HG03571 (cell line): Measurements from ENCODE around the gene PRR7.

Source experiments
- ATAC-seq: cut with Tn5 transposase; IDR thresholded peaks from one replicate; pipeline ENCODE4 v1.9.1; 2021; ENCODE audit not compliant: unreplicated experiment

PRR7 gene

DNA sequence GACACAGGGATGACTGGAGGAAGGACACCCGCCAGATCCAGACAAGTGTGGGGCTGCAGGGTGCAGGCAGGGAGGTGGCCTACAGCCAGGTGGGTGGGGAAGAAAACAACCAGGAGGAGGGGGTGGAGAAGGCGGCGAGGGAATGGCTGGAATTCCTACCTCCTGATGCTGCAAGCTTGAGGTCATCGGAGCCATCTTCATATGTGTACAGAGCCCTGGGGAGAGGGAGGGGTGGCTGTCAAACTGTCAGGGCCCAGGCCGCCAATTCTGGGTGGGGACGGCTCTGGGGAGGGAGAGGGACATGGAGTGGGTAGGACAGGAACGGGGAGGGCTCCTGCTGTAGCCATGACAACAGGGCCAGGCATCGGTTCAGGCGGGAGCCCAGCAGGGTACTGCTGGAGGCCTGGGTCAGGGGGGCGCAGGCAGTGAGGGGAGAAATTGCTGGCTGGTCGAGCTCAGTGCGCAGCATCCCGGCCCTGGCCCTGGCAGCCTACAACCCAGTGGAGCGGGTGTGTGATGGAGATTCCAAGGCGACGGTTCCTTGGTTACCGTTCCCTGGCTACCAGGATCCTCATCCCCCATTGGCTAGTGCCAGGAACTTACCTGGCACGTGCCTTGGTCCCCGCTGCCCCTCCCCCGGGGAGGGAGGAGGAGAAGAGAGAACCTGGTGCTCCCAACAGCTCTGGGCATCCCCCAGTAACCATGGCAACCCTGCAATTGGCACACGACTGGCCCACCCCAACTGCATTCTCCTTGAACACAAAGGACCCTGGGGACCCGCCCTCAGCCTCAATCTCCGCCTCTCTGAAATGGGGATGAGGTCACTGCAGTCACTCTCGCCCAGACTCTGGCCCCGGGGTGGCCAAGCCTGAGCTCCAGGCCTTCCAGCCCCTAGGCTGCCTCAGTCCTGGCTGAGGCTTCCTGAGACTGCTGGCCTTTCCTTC, 22.3 kb downstream of the PRR7 start:
- ATAC-seq: no peak

GRCh38 chr5:177469750-177470525, 23.3 kb downstream of the PRR7 start:
- ATAC-seq: no peak

DNA sequence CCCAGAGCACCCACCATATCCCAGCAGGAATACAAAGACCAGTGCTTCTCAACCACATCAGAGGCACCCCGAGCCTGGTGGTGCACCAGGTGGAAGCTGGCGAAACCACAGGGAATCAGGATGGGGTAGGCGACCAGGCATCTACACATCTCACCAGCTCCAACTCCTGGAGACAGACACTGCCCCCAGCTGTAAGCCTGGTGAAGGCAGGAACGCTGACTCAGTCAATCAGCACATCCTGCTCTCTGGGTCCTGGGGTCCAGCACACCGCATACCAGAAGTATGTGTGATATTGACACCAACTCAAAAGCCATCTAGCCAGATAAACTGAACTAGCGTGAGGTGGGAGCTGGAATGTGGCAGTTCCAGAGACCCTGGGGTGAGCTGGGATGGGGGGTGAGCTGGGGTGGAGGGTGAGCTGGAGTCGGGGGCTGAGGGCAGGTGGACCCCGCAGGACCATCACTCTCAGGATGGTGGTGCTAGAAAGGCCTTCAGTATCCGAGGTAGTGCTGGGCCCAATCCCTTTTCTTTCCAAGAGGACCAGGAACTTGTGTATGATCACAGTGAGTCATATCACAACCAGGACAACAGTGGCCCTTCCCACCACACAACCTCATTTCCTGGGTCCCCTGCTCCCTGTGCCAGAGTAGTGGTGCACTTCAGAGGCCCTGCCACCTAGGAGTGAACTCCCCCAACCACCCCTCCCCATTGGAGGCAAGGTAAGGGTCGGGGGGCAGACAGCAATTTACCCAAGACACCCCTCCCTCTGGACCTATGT, 24.3 kb downstream of the PRR7 start:
- ATAC-seq: no peak

- ATAC-seq: no peak
These were observed 25.2 kb downstream of the PRR7 start for GRCh38 chr5:177471610-177472356.

DNA sequence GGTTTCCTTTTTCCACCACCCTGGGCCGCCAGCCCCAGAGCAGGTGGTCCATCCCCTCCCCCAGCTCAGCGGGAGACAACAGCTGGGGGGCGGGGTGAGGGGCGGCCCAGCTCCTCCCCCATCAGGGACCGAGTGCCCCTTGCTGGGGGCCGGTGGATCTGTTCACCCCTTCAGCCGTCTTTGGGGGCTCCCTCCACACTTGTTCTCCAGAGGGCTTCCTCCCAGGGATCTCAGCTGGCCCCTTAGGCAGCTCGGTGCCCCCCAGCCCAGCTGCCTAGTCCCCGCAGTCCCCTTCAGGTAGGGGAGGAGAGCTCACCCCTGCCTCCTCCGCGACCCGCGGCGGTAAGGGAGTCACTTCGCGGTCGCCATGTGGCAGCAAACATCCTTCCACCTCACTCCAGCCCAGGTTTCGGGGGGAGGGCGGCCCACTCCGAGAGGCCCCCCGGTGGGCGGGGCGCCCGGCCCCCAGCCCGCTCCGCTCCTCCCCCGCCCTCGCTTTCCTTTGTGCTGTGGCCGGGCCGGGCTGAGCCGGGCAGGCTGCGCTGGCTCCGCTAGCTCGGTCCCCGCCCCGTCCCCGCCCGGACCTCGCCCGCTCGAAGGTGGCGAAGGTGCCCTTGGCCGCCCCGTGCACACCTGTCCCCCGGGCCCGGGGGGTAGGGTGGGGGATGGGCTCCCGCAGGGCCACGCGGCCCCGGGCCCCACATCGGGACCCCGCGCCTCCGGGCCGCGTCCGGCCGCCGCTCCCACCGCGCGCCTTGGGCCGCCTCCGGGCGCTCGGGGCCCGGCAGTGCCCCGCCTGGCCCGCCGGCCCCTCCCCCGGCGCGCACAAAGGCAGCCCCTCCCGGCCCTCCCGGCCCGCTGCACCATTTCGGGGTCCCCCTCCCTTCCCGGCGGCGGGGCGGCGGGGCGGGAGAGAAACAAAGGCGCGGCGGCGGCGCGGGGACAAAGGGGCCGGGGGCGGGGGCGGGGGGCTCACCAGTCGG, 26.1 kb downstream of the PRR7 start:
- ATAC-seq: peak; percentile 47

- no peak for ATAC-seq
These were observed 26.9 kb downstream of the PRR7 start, which contains the start of gene DBN1 for GRCh38 chr5:177473443-177474001. DBN1 (minus strand) TSS chr5:177473634; CDS start chr5:177473521, 113 bp downstream.

- no peak for ATAC-seq
These were observed 27.4 kb downstream of the PRR7 start for GRCh38 chr5:177474002-177474476.

DNA sequence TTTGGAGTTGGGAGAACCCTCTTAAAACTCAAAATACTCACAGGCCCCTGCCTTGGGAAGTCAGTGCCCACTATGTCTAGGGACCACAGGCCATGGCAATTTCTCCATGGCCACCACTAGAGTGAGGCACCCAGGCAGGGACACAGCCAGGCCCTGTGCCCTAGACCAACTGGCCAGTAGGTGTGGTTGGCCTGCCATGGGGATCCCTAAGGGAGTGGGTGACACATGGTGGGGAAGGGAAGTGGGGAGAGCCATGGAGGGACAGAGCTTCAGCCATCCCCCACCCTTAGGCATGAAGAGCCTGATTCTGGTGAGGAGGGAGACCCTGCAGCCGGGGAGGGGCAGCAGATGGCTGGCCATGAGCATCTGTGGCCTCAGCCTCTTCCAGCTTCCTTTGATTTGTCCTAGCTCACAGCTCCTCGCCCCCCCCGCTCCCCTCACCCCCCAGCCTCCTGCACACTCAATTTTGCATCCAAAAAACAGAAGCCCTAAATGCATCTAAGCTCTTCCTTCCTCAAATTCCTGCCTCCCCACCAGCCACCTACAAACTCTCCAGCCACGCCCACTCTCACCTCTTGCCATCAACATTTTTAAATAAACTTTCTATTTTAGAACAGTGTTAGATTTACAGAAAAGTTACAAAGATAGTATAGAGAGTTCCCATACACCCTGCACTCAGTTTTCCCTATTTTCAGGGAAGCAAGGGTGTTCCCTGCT, 28.4 kb downstream of the PRR7 start:
- ATAC-seq: no peak

- no peak for ATAC-seq
These were observed 29.2 kb downstream of the PRR7 start for GRCh38 chr5:177475563-177476427.

- no peak for ATAC-seq
These were observed 30.1 kb downstream of the PRR7 start for GRCh38 chr5:177476531-177477233.

DNA sequence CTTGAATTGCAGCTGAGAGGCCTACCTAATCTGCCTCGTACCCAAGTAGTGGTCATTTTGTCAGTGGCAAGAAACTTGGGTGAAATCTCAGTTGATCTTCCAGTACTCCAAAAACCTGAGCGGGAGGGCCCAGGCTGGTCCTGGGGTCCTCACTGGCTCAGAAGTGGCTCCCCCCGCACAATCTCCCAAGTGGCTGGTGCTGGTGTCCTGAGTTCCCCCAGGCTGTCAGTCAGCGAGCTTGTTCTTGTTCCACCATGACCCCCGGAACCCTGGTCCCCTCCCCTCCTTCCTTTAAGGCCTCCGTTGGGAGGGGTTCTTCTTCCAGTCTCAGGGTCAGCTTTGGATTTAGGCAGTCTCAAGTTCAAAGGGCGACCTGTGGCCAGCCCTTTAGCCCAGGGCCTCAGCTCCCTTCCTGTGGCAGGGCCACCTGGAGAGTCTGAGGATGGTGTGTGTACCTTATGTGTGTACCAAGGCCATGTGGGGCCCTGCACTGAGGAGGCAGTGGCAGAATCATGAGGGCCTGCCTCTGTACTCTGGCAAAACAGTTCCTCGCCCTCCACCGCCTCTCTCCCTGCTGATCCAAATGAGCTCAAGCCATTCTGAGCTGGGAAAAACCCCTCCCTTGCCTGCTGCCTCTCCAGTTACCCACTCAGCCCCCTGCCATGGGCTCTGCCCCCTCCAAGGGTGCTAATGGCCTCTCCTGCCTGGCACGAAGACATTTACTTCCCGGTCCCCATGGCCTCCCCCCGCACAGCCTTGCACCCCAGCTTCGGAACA, 31.3 kb downstream of the PRR7 start:
- ATAC-seq: no peak

DNA sequence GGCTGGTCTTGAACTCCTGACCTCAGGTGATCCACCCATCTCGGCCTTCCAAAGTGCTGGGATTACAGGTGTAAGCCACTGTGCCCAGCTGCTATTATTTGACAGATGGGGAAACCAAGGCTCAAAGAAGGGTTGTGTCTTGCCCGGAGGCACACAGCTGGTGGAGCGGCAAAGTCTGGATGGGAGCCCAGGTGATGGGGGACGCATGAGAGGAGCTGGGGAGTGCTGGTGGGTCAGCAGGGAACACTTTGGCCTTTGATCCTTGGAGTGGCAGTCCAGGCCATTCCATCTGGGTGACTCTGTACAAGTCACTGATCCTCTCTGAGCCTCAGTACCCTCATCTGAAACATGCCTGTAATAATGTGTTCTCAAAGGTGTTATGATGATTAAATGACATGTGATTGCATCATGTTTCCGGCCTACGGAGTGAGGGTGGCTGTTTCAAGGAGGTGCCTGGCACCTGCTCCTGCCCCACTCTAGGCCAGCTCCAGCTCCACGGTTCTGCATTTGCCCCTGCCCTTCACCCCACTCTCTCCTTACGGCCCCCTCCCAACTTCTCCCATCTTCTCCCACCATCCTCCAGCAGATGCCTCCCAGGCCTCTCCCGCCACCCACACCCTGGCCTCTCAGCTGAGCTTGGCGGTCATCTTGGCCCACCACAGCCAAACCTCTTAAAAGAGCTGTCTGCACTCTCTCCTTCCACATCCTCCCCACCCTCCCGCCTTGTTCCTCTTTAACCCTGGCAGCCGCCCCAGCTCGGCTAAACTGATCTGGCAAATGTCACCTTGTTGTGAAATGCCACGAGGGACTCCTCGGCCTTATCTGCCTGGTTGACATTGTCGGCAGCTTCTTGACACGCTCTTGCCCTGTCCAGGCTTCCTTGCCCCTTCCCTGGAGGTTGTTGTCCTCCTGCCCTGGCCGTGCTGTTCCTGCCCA, 32.4 kb downstream of the PRR7 start:
- ATAC-seq: no peak

DNA sequence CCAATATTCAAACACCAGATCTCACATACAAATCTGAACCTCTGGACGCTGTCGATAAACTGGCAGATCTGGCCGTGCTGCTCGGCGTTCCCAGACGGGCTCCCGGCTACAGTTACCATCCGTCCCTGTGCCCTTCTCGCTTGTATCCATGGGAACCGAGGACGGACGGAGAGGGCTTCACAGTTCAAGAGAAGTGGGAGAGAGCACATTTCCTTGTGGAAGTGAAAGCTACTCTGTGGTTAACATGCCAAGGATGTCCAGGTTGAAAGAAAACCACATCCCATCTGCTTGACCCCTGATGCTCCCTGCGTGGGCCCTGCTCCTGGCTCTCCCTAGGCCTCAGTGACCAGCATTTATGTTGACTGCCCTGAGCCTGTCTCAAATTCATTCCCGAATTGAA, 33.2 kb downstream of the PRR7 start:
- no peak for ATAC-seq

- ATAC-seq: no peak
These were observed 35.8 kb downstream of the PRR7 start for GRCh38 chr5:177482359-177482795.

DNA sequence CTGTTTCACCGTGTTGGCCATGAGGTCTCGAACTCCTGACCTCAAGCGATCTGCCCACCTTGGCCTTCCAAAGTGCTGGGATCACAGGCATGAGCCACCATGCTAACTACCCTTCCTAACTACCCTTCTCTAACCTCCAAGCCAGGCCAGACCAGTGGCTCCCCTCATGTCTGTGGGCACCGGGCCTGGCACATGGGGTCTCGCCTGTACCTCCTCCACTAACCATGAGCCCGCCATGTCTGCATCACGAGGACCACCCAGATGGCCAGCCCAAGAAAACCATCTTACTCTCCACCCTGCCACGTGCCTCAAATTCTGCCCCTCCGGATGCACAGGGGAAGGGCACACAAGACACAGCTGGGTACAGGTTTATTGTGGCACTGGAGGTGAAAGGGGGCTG, 36.4 kb downstream of the PRR7 start:
- ATAC-seq: no peak
